NCI-H1105 treated with DMSO at 0.1 percent for 48 hours (cell line): ENCODE measurements around the gene CALB2.
"Not testable (repeated sequence)": the region's sequence is repeated elsewhere in the genome, so short reads cannot be mapped to it uniquely, and the experiment has no call there.

Experiments used
- DNase-seq: peaks from one replicate; lab custom pipeline; 2025; lab: John Stamatoyannopoulos, UW

Gene CALB2, protein sequence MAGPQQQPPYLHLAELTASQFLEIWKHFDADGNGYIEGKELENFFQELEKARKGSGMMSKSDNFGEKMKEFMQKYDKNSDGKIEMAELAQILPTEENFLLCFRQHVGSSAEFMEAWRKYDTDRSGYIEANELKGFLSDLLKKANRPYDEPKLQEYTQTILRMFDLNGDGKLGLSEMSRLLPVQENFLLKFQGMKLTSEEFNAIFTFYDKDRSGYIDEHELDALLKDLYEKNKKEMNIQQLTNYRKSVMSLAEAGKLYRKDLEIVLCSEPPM

GRCh38 chr16:71358464-71358998 is at the start of gene CALB2:
Gene CALB2 (plus strand): TSS chr16:71358723. CDS start chr16:71358793, 70 bp downstream.
- peak; percentile 39 for DNase-seq

GRCh38 chr16:71311553-71312158 is 46.9 kb upstream of the CALB2 start:
- DNase-seq: peak; percentile 32

DNA sequence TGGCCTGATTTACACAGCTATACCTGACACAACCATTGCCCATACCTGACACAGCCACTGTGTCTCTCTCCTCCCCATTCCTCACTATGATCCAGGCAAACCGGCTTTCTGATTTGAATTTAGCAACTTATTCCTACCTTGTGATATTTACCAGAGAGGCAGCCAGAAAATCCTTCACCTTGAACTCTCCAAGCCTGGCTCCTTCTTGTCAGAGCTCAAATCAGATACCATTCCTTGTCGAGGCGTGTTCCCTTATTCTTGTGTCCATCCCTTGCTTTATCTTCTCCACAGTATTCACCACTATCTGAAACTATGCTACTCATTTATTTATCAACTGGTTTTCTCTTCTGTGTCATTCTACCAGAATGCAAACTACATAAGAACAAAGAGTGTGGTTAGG is 44.9 kb upstream of the CALB2 start:
- DNase-seq: not testable (repeated sequence)

DNA sequence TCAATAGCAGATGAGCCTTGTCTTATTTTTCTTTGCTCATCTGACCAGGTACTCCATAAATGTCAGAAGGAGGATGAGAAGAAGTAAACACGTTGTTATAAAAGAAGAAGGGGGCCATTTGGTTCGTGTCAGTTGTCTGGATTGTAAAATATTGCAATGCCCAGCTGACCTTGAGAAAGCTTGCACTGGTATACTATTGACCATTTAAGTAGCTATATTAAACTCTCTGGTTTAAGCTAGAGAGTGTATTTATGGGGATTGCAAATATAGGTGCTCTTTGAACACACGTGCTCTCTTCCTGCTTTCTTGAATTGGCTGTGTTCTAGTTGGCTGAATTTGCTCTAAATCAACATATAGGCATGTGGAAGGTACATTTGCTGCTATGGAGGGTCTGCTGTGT is 43.3 kb upstream of the CALB2 start:
- DNase-seq: no peak

- DNase-seq: no peak
Observed at GRCh38 chr16:71319999-71320398, 38.5 kb upstream of the CALB2 start.

DNA sequence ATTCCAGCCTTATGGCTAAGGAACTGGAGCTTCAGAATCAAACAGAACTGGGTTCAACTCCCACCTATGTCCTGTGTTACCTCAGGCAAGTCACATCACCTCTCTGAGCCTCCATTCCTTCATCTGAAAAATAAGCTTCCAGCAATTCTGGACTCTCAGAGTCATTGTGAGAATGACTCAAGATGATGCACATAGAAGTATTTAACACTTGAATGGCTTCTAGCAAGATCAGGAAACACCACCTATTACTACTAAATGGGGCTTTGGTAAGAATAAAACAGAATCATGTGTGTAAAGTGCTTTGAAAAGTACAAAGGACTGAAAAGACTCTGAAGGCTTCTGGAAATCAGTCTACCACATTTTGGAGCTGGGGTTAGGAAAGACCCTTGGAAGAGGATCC is 30.8 kb upstream of the CALB2 start:
- no peak for DNase-seq

GRCh38 chr16:71328151-71328550 is 30.4 kb upstream of the CALB2 start:
- no peak for DNase-seq

DNA sequence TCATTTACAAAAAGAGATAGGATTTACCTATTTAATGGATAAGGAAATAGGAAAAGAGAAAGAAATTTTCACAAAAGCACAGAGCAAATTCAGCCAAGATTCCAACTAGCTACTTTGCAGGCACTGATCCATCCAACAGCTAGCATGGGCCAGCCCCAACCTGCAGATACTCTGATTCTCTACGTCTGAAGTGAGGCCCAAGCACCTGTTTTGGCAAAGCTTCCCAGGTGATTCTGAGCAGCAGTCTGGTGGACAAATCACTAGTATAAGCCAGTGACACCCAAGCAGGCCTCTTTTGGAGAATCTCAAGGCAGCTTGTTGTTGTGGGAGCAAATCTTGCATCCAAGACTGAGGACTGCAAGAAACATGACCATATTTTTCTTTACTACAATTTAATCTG is 20.9 kb upstream of the CALB2 start:
- DNase-seq: peak; percentile 8

GRCh38 chr16:71338193-71338592 is 20.3 kb upstream of the CALB2 start:
- DNase-seq: no peak

DNA sequence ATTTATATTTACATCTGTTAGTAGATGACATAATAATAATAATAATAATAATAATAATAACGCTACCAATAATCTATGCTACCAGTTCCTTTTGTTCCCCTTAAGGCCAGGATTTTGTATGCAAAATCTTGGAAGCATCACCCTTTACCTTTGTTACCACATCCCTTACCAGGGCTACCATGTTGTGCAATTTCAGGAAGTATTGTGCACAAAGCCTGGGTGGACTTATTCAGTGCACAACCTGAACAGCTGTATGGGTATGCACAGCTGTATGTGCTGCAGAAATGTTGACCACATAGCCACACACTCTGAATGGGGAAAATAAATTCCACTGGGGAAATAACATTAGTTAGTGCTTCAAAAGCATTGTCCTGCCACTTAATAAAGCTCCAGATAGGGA is 19.9 kb upstream of the CALB2 start:
- DNase-seq: no peak

DNA sequence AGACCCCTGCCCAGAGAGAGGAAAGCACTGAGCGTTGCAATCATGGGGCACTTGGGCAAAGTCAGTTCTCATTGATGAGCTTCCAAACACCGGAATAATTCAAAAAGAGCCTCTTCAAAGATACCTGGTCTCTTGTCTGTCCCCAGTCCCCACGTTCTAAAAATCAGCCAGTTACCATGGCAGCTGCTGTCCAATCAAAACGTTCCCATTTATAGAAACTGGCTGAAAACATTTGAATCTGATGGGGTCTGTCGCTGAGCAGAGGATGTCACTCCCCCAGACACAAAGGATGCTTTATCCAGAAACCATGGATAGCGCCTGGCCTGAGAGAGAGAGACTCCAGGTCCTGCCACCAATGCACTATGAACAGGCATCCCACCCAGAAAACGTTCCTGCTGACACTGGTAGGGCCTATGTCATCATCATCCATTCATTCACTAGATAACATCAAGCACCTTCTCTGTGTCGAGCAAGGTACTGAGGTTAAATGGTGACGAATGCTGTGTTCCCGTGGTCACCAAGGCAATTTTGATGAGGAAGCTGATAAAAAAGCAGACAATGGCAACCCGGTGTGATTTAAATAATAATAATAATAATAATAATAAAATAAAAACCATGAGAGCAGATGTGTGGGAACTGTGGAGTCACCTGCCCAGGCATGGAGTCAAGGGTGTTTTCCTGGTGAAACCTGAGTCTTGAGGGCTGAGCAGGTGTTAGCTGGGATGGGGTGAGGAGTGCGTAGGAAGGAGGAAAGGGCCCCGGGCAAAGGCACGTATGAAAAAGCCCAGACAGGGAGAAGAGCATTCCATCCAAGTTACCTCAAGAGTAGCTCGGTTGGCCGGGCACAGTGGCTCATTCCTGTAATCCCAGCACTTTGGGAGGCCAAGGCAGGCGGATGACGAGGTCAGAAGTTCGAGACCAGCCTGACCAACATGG is 19.0 kb upstream of the CALB2 start:
- no peak for DNase-seq

GRCh38 chr16:71340406-71340805 is 18.1 kb upstream of the CALB2 start:
- DNase-seq: no peak

- no peak for DNase-seq
Observed at GRCh38 chr16:71341881-71342280, 16.6 kb upstream of the CALB2 start.

GRCh38 chr16:71343078-71343477 is 15.4 kb upstream of the CALB2 start:
- no peak for DNase-seq

DNA sequence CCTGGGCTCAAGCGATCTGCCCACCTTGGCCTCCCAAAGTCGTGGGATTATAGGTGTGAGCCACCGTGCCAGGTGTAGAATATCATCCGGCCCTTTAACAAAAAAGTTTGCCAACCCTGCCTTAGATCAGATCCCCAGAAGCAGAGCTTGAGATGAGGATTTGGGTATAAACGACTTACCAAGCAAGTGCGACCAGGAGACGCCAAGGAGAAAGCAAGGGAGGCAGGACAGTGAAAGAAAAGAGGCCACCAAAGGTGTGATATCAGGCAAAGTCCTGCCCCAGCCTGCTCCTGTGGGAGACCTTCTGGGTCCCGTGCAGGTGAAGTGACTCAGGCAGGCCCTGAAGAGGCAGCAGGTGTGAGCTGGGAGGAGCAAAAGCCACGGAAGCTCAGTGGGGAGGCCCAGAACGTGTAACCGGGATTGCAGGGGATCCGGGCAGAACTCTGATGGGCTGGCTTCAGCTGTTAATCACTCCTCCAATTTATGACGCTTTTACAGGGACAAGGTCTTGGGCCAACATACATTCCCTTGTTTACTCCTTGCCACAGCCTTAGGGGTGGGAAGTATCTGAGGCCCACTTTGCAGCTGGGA is 14.1 kb upstream of the CALB2 start:
- no peak for DNase-seq

DNA sequence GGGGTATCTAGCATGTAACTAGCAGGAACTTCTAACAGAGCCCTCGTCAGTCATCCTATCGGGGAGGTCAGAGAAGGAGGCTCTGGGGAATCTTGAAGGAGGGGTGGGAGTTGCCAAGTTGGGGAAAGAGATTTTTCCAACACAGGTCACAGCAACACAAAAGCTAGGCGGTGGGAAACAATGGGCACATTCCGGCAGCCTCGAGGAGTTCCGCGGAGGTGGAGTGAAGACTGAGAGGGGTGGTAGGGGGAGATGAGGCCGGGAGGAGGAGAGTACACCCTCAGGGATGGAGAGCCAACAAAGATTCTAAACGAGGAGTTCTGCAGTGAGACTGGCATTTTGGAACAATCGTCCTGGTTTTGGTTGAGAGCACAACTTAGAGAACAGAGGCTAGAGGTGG is 13.5 kb upstream of the CALB2 start:
- DNase-seq: no peak

- DNase-seq: no peak
Observed at GRCh38 chr16:71347146-71347545, 11.4 kb upstream of the CALB2 start.

- DNase-seq: no peak
Observed at GRCh38 chr16:71348262-71349085, 10.0 kb upstream of the CALB2 start.

DNA sequence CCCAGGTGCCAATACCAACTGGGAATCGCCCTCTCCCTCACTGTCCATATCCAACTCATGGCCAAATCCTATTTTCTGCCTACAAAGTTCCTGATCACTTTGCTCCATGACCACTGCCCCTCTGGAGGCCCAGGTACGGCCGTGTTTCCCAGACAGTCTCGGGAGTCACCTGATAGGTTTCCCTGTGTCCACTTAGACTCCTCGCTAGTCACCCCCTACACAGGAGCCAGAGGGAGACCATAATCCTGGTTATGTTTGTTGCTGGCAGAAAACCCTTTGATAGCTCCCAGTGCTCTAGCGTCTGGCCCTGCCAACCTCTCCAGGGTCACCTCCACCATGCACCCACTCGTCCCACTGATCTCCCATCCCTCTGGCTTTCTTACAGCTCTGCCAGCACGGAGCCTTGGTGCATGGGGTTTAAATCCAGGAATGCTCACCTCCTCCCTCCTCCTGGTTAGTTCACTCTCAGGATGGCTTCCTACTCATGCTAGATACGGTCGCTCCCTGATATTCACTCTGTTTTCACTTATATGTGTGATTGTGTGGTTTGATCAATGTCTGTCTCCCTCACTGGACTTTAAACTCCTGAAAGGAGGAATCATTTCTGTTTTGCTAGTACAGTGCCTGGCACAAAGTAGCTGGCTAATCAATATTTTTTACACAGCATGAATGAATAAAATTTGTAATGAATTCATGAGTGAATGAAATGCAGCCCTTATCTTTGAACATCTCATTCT is 7.5 kb upstream of the CALB2 start:
- DNase-seq: no peak

GRCh38 chr16:71351558-71351901 is 7.0 kb upstream of the CALB2 start:
- no peak for DNase-seq

- DNase-seq: no peak
Observed at GRCh38 chr16:71352466-71352865, 6.1 kb upstream of the CALB2 start.
